Kidney (tissue), 14 donors: ENCODE data around the gene IFI6. TPM values are rescaled to one million over a fixed set of nuclear protein-coding genes. Genes with fewer than 3 reads are reported as not detected.

Source experiments
- DNase-seq, 5 donors: peaks; one replicate each; pipeline ENCODE4 v3.0.0-alpha.2; 2013 to 2020
- FAIRE-seq: peaks from 2 replicates; lab custom pipeline; 2012; peaks lifted over from hg19 to GRCh38; lab: Jason Lieb, UNC
- H3K27ac ChIP-seq, 2 donors: one replicate each; pipeline ENCODE4 v1.7.0; 2013; ENCODE audit warnings: low read depth in 2 of 2, low read length in 2 of 2, inconsistent platforms in 1 of 2
- H3K27me3 ChIP-seq: one replicate; pipeline ENCODE4 v1.7.1; 2013; ENCODE audit warnings: low read length, inconsistent platforms; ENCODE audit not compliant: control insufficient read depth, insufficient read depth
- H3K36me3 ChIP-seq, 3 donors: one replicate each; pipeline versions ENCODE4 v1.7.0 to v1.7.1; 2013; ENCODE audit warnings: low read length in 3 of 3, control low read depth in 1 of 3, inconsistent platforms in 1 of 3; ENCODE audit not compliant: insufficient read depth in 3 of 3, control insufficient read depth in 2 of 3
- H3K4me1 ChIP-seq, 3 donors: one replicate each; pipeline versions ENCODE4 v1.7.0 to v1.7.1; 2013; ENCODE audit warnings: low read length in 3 of 3, inconsistent platforms in 1 of 3, low read depth in 1 of 3; ENCODE audit not compliant: control insufficient read depth in 2 of 3, insufficient read depth in 2 of 3
- H3K4me3 ChIP-seq, 3 donors: one replicate each; pipeline versions ENCODE4 v1.7.0 to v1.8.1; 2013; ENCODE audit warnings: low read length in 3 of 3, control low read depth in 1 of 3, inconsistent platforms in 1 of 3
- H3K9ac ChIP-seq, 3 donors: one replicate each; pipeline versions ENCODE4 v1.7.0 to v1.7.1; 2013; ENCODE audit warnings: low read length in 3 of 3, control low read depth in 1 of 3, inconsistent platforms in 1 of 3
- H3K9me3 ChIP-seq, 3 donors: one replicate each; pipeline versions ENCODE4 v1.7.0 to v1.7.1; 2013; ENCODE audit warnings: low read length in 3 of 3, control low read depth in 1 of 3, inconsistent platforms in 1 of 3; ENCODE audit not compliant: control insufficient read depth in 2 of 3, insufficient read depth in 1 of 3
- intact Hi-C: fragments of 100-400 bp; cut with DNase I; formaldehyde crosslinking; loops from one replicate; pipeline ENCODE4 v1.11.1; 2022
- polyA plus RNA-seq: library from polyadenylated mRNA; stranded (reverse); fragments of 350-450 nt; fragmentation: Illumina TruSeq; extraction: RNeasy Lipid Tissue Mini Kit (QIAGEN cat#74804); gene quantifications from one replicate; pipeline ENCODE4 v1.2.3, GENCODE V29; 2014; ENCODE audit warnings: low read depth, low replicate concordance; ENCODE audit not compliant: insufficient read depth
- total RNA-seq: library from RNA; stranded (reverse); fragmentation: NEBNext Ultra II Directional; extraction: Animal tissue kit (Norgen Biotek cat#: 25700); gene quantifications from one replicate; pipeline ENCODE4 v1.2.1, GENCODE V29; 2021
- TF ChIP-seq, protein P1 (sequence below): IDR thresholded peaks from 3 replicates; pipeline ENCODE4 v1.5.1; 2012; ENCODE audit warnings: mild to moderate bottlenecking, moderate library complexity, borderline replicate concordance; ENCODE audit not compliant: insufficient read depth; ENCODE audit errors: extremely low read depth
- donor health status: control.
- donor health status: control.
- donor health status: control.
- donor health status: control.
- donor health status: control.
- donor health status: DM: yes; HTN: yes; CAD: no.
- donor health status: Normal renal cell carcinoma (clear cell type).

IFI6 gene
- total and polyA plus RNA-seq, 2 donors from 2014 or later: 69.5 to 148 TPM

DNA sequence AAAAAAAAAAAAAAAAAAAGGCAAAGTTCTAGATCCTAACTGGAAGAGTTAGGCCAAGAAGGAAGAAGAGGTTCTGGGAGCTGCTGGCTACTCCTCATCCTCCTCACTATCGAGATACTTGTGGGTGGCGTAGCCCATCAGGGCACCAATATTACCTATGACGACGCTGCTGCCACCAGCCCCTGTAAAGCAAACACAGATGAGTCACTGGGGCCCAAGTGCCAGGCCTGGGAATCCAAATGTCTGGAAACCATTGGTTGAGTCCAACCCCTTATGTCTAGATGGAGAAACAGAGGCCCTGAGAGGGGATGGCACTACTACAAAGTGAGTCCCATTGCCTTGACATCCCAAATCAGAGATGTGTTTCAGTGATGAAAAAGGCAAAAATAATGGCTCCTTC, 5.7 kb downstream of the IFI6 start:
- DNase-seq (no peak), FAIRE-seq (no peak)
- no peak overlapping the region for H3K27ac ChIP-seq
- peaks cover 0 to 8% (median 0%) of the 10 kb centered on the region in 3 donors for H3K4me1 ChIP-seq
- no peak overlapping the region for H3K9ac ChIP-seq
- no peak overlapping the region for H3K4me3 ChIP-seq
- intact Hi-C loops: loop anchor here (10.0 kb wide), 1 partner anchor 361 kb away; no protein-coding TSS in a partner anchor
- TF ChIP-seq, protein P1, sequence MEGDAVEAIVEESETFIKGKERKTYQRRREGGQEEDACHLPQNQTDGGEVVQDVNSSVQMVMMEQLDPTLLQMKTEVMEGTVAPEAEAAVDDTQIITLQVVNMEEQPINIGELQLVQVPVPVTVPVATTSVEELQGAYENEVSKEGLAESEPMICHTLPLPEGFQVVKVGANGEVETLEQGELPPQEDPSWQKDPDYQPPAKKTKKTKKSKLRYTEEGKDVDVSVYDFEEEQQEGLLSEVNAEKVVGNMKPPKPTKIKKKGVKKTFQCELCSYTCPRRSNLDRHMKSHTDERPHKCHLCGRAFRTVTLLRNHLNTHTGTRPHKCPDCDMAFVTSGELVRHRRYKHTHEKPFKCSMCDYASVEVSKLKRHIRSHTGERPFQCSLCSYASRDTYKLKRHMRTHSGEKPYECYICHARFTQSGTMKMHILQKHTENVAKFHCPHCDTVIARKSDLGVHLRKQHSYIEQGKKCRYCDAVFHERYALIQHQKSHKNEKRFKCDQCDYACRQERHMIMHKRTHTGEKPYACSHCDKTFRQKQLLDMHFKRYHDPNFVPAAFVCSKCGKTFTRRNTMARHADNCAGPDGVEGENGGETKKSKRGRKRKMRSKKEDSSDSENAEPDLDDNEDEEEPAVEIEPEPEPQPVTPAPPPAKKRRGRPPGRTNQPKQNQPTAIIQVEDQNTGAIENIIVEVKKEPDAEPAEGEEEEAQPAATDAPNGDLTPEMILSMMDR: no peak
- no peaks in the 10 kb centered on the region for H3K9me3 ChIP-seq
- H3K27me3 ChIP-seq: no peaks in the 10 kb centered on the region
- H3K36me3 ChIP-seq: no peaks in the 10 kb centered on the region

DNA sequence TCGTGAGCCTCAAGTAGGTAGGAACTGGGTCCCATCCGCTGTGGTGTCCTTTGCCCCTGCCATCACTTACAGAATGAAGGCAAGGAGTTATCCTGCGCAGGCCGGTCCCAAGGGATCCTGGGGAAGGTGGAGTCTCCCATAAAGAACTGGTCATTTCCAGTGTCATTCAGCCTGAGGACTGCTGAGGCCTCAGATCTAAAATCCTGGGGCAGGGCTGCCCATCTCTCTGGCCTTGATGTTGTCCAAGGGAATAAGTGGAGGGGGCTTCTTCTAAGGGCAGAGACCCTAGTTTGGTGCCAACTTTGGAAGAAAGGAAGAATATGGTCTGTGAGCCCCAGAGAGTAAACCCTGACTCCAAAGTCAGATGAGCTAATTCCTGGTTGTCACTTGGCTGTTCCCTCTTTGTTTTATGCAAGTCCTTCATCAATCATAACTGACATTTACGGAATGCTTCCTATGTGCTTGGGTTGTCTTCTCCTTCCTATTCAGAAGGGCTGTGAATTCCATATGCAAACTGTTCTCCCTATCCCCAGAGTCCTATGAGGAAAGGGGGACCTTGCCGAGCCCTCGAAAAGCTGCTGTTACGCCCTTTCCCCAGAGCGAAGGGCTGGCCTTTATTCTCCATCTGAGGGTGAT, 6.9 kb downstream of the IFI6 start:
- TF ChIP-seq, protein P1: no peak
- Histone ChIP-seq H3K36me3 (no peaks in the 10 kb centered on the region), H3K27ac (no peak overlapping the region), H3K9me3 (no peaks in the 10 kb centered on the region), H3K4me3 (no peak overlapping the region), H3K9ac (no peak overlapping the region), H3K27me3 (no peaks in the 10 kb centered on the region), H3K4me1 (peaks cover 0 to 8% (median 0%) of the 10 kb centered on the region in 3 donors)
- intact Hi-C loops: loop anchor here (10.0 kb wide), 1 partner anchor 360 kb away; no protein-coding TSS in a partner anchor
- FAIRE-seq (no peak), DNase-seq (no peak)

DNA sequence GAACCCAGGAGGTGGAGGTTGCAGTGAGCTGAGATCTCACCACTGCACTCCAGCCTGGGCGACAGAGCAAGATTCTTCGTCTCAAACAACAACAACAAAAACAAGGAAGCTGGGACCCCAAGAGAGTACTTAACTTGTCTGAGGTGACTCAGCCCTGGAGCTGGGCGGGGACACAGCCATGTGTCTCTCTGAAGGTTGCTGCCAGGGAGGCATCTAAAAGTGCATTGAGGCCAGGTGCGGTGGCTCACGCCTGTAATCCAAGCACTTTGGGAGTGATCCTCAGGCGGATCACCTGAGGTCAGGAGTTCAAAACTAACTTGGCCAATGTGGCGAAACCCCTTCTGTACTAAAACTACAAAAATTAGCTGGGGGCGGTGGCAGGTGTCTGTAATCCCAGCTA, 7.7 kb downstream of the IFI6 start:
- DNase-seq (no peak), FAIRE-seq (no peak)
- Histone ChIP-seq H3K4me1 (peaks cover 0 to 6% (median 0%) of the 10 kb centered on the region in 3 donors), H3K27me3 (no peaks in the 10 kb centered on the region), H3K9me3 (no peaks in the 10 kb centered on the region), H3K36me3 (no peaks in the 10 kb centered on the region), H3K4me3 (no peak overlapping the region), H3K9ac (no peak overlapping the region), H3K27ac (no peak overlapping the region)
- intact Hi-C loops: loop anchor here (5.0 to 10.0 kb wide), 2 partner anchors 52 to 359 kb away; no protein-coding TSS in a partner anchor
- TF ChIP-seq, protein P1: no peak
